HepG2 (cell line): ENCODE data around the gene FMN2. TPM values are rescaled to one million over a fixed set of nuclear protein-coding genes. Genes with fewer than 3 reads are reported as not detected.

ENCODE experiments used
- ATAC-seq: fragments of 200-7000 bp; cut with Tn5 transposase; 3 replicates; pipeline ENCODE4 v1.9.1; 2020; ENCODE audit warnings: mild to moderate bottlenecking, moderate library complexity
- BruUV-seq: library from RNA; stranded (reverse); fragments of 400-500 nt; replicated peaks from 2 replicates; lab custom pipeline; 2021; lab: Mats Ljungman, UMichigan
- CTCF ChIA-PET: fragments of 300-600 bp; formaldehyde crosslinking; extraction: SDS; loops from one replicate; lab custom pipeline; 2021; ENCODE audit warnings: low total read pairs, inconsistent platforms, low intra/inter-chr PET ratio; lab: Yijun Ruan, JAX
- POLR2A ChIA-PET: fragments of 350-600 bp; sonication (Branson Sonifier 250); formaldehyde crosslinking; loops from one replicate; lab custom pipeline; 2020; ENCODE audit warnings: antibody characterized with exemption, inconsistent platforms; lab: Yijun Ruan, JAX
- DNase-seq: peaks from one replicate; pipeline ENCODE4 v3.0.0-alpha.2; 2015; ENCODE audit warnings: low spot score
- FAIRE-seq: peaks from 3 replicates; lab custom pipeline; 2011; peaks lifted over from hg19 to GRCh38; lab: Jason Lieb, UNC
- H2AFZ ChIP-seq: one replicate; pipeline ENCODE4 v1.6.1; 2011; ENCODE audit warnings: low read length, inconsistent platforms
- H3K27ac ChIP-seq: fragments of 300-600 bp; 3 replicates; pipeline ENCODE4 v1.8.0; 2011; ENCODE audit warnings: mixed run types, mild to moderate bottlenecking, mixed read lengths, low read length, inconsistent platforms; ENCODE audit not compliant: insufficient read depth; ENCODE audit errors: extremely low read length
- H3K27me3 ChIP-seq, 2 experiments: fragments of 200-600 bp in 1 of 2; 2 replicates in 1 of 2; 3 replicates in 1 of 2; pipeline versions ENCODE4 v1.6.0 to v1.8.0; 2011; ENCODE audit warnings: low read length in 2 of 2, mild to moderate bottlenecking in 2 of 2, moderate library complexity in 2 of 2, inconsistent platforms in 1 of 2; ENCODE audit not compliant: insufficient read depth in 2 of 2, control insufficient read depth in 1 of 2
- H3K36me3 ChIP-seq, 2 experiments: fragments of 200-600 bp in 1 of 2; replicated peaks in 1 of 2; 2 replicates in 1 of 2; 3 replicates in 1 of 2; pipeline versions ENCODE4 v1.5.1 to v1.8.0; 2011; ENCODE audit warnings: low read length in 2 of 2, inconsistent platforms in 1 of 2; ENCODE audit not compliant: insufficient read depth in 2 of 2, control insufficient read depth in 1 of 2
- H3K4me1 ChIP-seq: 2 replicates; pipeline ENCODE4 v1.5.1; 2012; ENCODE audit warnings: low read length, inconsistent platforms; ENCODE audit not compliant: insufficient read depth
- H3K4me2 ChIP-seq: 2 replicates; pipeline ENCODE4 v1.6.0; 2011; ENCODE audit warnings: low read depth, low read length, inconsistent platforms
- H3K4me3 ChIP-seq, 3 experiments: fragments of 200-600 bp in 1 of 3; sonication (generic), shearing (Covaris generic) in 1 of 3; replicated peaks in 1 of 3; 2 replicates each; pipeline ENCODE4 v1.5.1; 2011 to 2016; ENCODE audit warnings: low read length in 3 of 3, inconsistent platforms in 2 of 3, low read depth in 2 of 3, mild to moderate bottlenecking in 2 of 3, control low read depth in 1 of 3, mixed read lengths in 1 of 3; ENCODE audit not compliant: insufficient read depth in 1 of 3
- H3K79me2 ChIP-seq: one replicate; pipeline ENCODE4 v1.6.1; 2011; ENCODE audit warnings: low read length, inconsistent platforms; ENCODE audit not compliant: insufficient read depth
- H3K9ac ChIP-seq: 2 replicates; pipeline ENCODE4 v1.6.0; 2011; ENCODE audit warnings: mild to moderate bottlenecking, low read depth, low read length, inconsistent platforms; ENCODE audit not compliant: insufficient read depth
- H3K9me3 ChIP-seq: 2 replicates; pipeline ENCODE4 v1.5.1; 2012; ENCODE audit warnings: mild to moderate bottlenecking, low read length
- H4K20me1 ChIP-seq: 2 replicates; pipeline ENCODE4 v1.6.0; 2011; ENCODE audit warnings: inconsistent platforms, mild to moderate bottlenecking, low read length, moderate library complexity; ENCODE audit not compliant: insufficient read depth
- AFF4 ChIP-seq: sonication (generic); formaldehyde crosslinking; IDR thresholded peaks from 2 replicates; pipeline ENCODE4 v1.4.0; 2020; ENCODE audit warnings: missing genetic modification reagents
- ARNT ChIP-seq: fragments of 450-650 bp; IDR thresholded peaks from 2 replicates; pipeline ENCODE4 v1.6.1; 2017
- BCL6 ChIP-seq: IDR thresholded peaks from 2 replicates; pipeline ENCODE4 v1.6.1; 2016; ENCODE audit warnings: missing genetic modification reagents, missing compliant biosample characterization
- BORCS8-MEF2B ChIP-seq: sonication (generic); formaldehyde crosslinking; IDR thresholded peaks from 2 replicates; pipeline ENCODE4 v1.8.0; 2022; ENCODE audit warnings: mild to moderate bottlenecking, missing genetic modification reagents
- CCDC6 ChIP-seq: sonication (generic); formaldehyde crosslinking; IDR thresholded peaks from 2 replicates; pipeline ENCODE4 v1.8.1; 2022; ENCODE audit warnings: mild to moderate bottlenecking, missing genetic modification reagents, moderate library complexity
- DNMT1 ChIP-seq: sonication (generic); formaldehyde crosslinking; IDR thresholded peaks from 2 replicates; pipeline ENCODE4 v1.5.1; 2020; ENCODE audit warnings: mild to moderate bottlenecking, missing genetic modification reagents
- FUBP1 ChIP-seq: sonication (generic); formaldehyde crosslinking; IDR thresholded peaks from 2 replicates; pipeline ENCODE4 v1.5.1; 2020; ENCODE audit warnings: missing genetic modification reagents, mild to moderate bottlenecking, borderline replicate concordance
- MAFF ChIP-seq: IDR thresholded peaks from 2 replicates; pipeline ENCODE4 v1.6.1; 2011; ENCODE audit warnings: low read depth, low read length, improper control_type of control experiment
- MAFK ChIP-seq, 2 experiments: IDR thresholded peaks in 1 of 2; conservative IDR thresholded peaks in 1 of 2; 2 replicates each; pipeline ENCODE4 v1.6.1; 2011; ENCODE audit warnings: improper control_type of control experiment in 2 of 2, low read length in 2 of 2
- MBNL3 ChIP-seq: fragments of 250-450 bp; sonication (Bioruptor Pico); conservative IDR thresholded peaks from 2 replicates; pipeline ENCODE4 v1.8.0; 2022; ENCODE audit warnings: mild to moderate bottlenecking, inconsistent platforms
- MEIS1 ChIP-seq: sonication (generic); formaldehyde crosslinking; IDR thresholded peaks from 2 replicates; pipeline ENCODE4 v1.9.0; 2021; ENCODE audit warnings: mild to moderate bottlenecking, missing genetic modification reagents, moderate library complexity, borderline replicate concordance
- MIER3 ChIP-seq: IDR thresholded peaks from 2 replicates; pipeline ENCODE4 v1.6.1; 2016; ENCODE audit warnings: missing compliant biosample characterization, borderline replicate concordance
- PAWR ChIP-seq: sonication (generic); formaldehyde crosslinking; IDR thresholded peaks from 2 replicates; pipeline ENCODE4 v1.4.0; 2020; ENCODE audit warnings: missing genetic modification reagents, mild to moderate bottlenecking, borderline replicate concordance
- POLR2AphosphoS2 ChIP-seq: IDR thresholded peaks from 2 replicates; pipeline ENCODE4 v1.6.1; 2011; ENCODE audit warnings: low read depth, low read length, improper control_type of control experiment
- RORA ChIP-seq: sonication (generic); formaldehyde crosslinking; IDR thresholded peaks from 2 replicates; pipeline ENCODE4 v1.5.0; 2020; ENCODE audit warnings: mild to moderate bottlenecking, missing genetic modification reagents, moderate library complexity
- SP140L ChIP-seq: sonication (generic); formaldehyde crosslinking; IDR thresholded peaks from 2 replicates; pipeline ENCODE4 v1.4.0; 2020; ENCODE audit warnings: missing genetic modification reagents, borderline replicate concordance
- TCF12 ChIP-seq, 2 experiments: fragments of 450-650 bp in 1 of 2; sonication (generic) in 1 of 2; formaldehyde crosslinking in 1 of 2; IDR thresholded peaks; 2 replicates each; pipeline versions ENCODE4 v1.6.1 to v1.8.0; 2017 to 2022; ENCODE audit warnings: antibody characterized with exemption in 1 of 2, mild to moderate bottlenecking in 1 of 2, missing genetic modification reagents in 1 of 2, moderate library complexity in 1 of 2
- ZBTB20 ChIP-seq: sonication (generic); formaldehyde crosslinking; IDR thresholded peaks from 2 replicates; pipeline ENCODE4 v1.8.1; 2023; ENCODE audit warnings: missing genetic modification reagents, low read depth, mild to moderate bottlenecking, borderline replicate concordance
- ZNF263 ChIP-seq: sonication (generic); formaldehyde crosslinking; IDR thresholded peaks from 2 replicates; pipeline ENCODE4 v1.4.0; 2020; ENCODE audit warnings: missing genetic modification reagents
- ZNF367 ChIP-seq: sonication (generic); formaldehyde crosslinking; IDR thresholded peaks from 2 replicates; pipeline ENCODE4 v1.4.0; 2020; ENCODE audit warnings: missing genetic modification reagents, borderline replicate concordance
- ZNF660 ChIP-seq: sonication (generic); formaldehyde crosslinking; IDR thresholded peaks from 2 replicates; pipeline ENCODE4 v1.5.1; 2020; ENCODE audit warnings: mild to moderate bottlenecking, low read depth, missing genetic modification reagents, borderline replicate concordance
- WGBS: methylation state at CpG from one replicate; pipeline ENCODE4 v1.1.6; 2017; ENCODE audit warnings: low lambda C conversion rate; 5-methylcytosine and 5-hydroxymethylcytosine counted together
- in situ Hi-C: cut with HindIII; loops from 2 replicates; pipeline ENCODE4 v1.10.0; 2017; ENCODE audit warnings: low pct_unique_long_range_greater_than_20kb; ENCODE audit not compliant: extremely low pct_ligation_motif_present
- intact Hi-C: fragments of 100-400 bp; cut with micrococcal nuclease; formaldehyde crosslinking; loops from one replicate; pipeline ENCODE4 v1.10.0; 2022; ENCODE audit not compliant: unreplicated experiment
- polyA plus RNA-seq, 8 experiments: library from polyadenylated mRNA; depleted of rRNA in 3 of 8; stranded (reverse) in 7 of 8; unstranded in 1 of 8; fragments of >200 nt; fragmentation: Illumina TruSeq in 4 of 8; extraction: Trizol in 4 of 8; gene quantifications; 2 replicates each; pipeline versions ENCODE4 v1.2.1 to v1.2.3, GENCODE V29; 2011 to 2016; ENCODE audit warnings: low read depth in 4 of 8, missing spikeins in 1 of 8, mixed read lengths in 1 of 8; ENCODE audit not compliant: insufficient read depth in 1 of 8
- total RNA-seq, 5 experiments: library from RNA; depleted of rRNA; stranded (reverse); fragments of >200 nt; fragmentation: Illumina TruSeq; extraction: Trizol; gene quantifications; 2 replicates each; pipeline ENCODE4 v1.2.3, GENCODE V29; 2016; ENCODE audit warnings: low read depth in 1 of 5

Gene FMN2
- total and polyA plus RNA-seq, 2 of the 13 experiments (the other 11 are each of a cell fraction or from before 2014, with no cell fraction given), result not detected

GRCh38 chr1:240498335-240498734 lies 406.7 kb downstream of the FMN2 start (continued):
- TF ChIP-seq FUBP1, result no peak
- TF ChIP-seq ZBTB20, result no peak
- no peak for TF ChIP-seq ZNF263

GRCh38 chr1:240499012-240499411 lies 407.3 kb downstream of the FMN2 start:
- Histone ChIP-seq H3K36me3 (no peaks in the 10 kb centered on the region), H3K4me1 (no peaks in the 10 kb centered on the region), H3K27ac (no peak overlapping the region), H3K9ac (no peak overlapping the region), H3K9me3 (no peaks in the 10 kb centered on the region), H3K4me3 (no peak overlapping the region), H2AFZ (no peak overlapping the region), H3K27me3 (no peaks in the 10 kb centered on the region), H3K4me2 (no peak overlapping the region), H3K79me2 (no peaks in the 10 kb centered on the region), H4K20me1 (no peaks in the 10 kb centered on the region)
- CTCF ChIA-PET, result no interaction called here
- POLR2A ChIA-PET, result no interaction called here
- DNase-seq (no peak), ATAC-seq (no peak; the same call in 2 of the 3 replicates), FAIRE-seq (no peak)
- BruUV-seq, result no TSS peak
- 0% methylated on average over 2 of the region's 2 CpGs for WGBS
- intact Hi-C loops, result no loop called here
- in situ Hi-C loops, result no loop called here
- no peak for TF ChIP-seq SP140L
- TF ChIP-seq ZNF660 (CRISPR knock-in tag), result no peak
- no peak for TF ChIP-seq TCF12 (IDR thresholded peaks at IDR 0.05)
- no peak for TF ChIP-seq TCF12 (CRISPR knock-in tag; IDR thresholded peaks at IDR 0.05)
- TF ChIP-seq ARNT, result no peak
- no peak for TF ChIP-seq MEIS1 (CRISPR knock-in tag)
- TF ChIP-seq ZNF367 (CRISPR knock-in tag), result no peak
- TF ChIP-seq MAFK (conservative IDR thresholded peaks at IDR 0.05 in 1 of 2, IDR thresholded peaks at IDR 0.05 in 1 of 2; ENCODE audit: low read length in 2 of 2), result peak; percentile 87 to 89
- no peak for TF ChIP-seq RORA
- TF ChIP-seq PAWR (CRISPR knock-in tag), result no peak
- TF ChIP-seq BORCS8-MEF2B (CRISPR knock-in tag), result no peak
- TF ChIP-seq BCL6 (CRISPR knock-in tag), result peak; percentile 45; the same call in 1 of the 2 replicates
- no peak for TF ChIP-seq AFF4 (CRISPR knock-in tag)
- no peak for TF ChIP-seq MBNL3 (CRISPR knock-in tag)
- no peak for TF ChIP-seq CCDC6
- no peak for TF ChIP-seq DNMT1
- TF ChIP-seq MIER3 (CRISPR knock-in tag), result no peak
- TF ChIP-seq POLR2AphosphoS2, result no peak
- TF ChIP-seq MAFF, result peak; percentile 84
